ENCODE results near the gene SLC34A3.

Gene SLC34A3

DNA sequence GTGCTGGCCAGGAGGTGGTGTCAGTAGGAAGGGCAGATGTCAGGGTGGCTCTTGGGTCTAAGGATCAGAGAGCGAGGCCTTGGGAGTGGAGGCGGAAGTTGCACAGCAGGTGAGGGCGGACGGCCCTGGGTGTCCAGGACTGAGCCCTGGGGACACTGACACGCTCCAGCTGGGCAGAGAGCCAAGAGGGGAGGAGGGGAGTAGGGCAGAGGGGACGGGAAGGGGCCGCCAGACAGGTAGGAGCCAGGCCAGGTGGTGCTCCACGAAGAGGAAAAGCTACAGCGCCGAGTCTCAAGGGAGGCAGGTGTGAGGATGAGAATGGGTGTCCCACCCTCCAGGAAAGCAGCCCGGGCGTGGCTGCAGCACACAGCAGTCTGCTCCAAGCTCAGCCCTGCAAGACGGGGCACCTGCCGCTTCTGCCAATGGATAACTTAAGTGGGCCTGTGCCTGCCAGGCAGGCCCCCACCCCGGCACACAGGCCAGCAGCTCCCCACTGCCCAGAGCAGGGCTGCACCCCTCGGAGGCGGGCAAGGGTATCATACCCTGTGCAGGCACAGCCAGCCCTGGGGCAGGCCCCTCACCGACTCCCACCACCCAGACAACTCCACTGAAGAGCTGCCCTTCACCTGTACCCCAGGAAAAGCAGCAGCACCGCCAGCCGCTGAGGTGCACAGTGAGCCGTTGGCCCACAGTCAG is 35.0 kb upstream of the SLC34A3 start:
- DNase-seq (ENCODE audit: low spot score): no peak

GRCh38 chr9:137198051-137198901 is 32.4 kb upstream of the SLC34A3 start:
- no peak for DNase-seq (ENCODE audit: low spot score)

DNA sequence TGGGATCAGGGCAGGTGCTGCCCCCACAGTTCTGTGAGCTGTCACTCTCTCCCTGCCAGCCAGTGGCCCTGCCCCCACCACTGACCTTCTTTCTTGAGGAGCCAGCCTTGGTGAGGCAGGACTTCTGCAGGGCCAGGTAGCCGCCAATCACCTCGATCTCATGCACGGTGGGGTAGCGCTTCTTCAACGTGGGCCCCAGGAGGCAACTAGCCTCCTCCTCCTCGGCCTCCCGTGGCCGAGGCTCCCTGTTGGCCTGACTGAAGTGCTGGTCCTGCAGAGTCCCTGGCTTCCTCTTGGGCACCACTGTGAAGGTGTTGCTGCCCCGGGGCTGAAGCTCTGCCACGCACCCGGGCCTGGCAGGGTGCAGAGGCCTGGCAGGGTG is 31.8 kb upstream of the SLC34A3 start:
- DNase-seq (ENCODE audit: low spot score): no peak

- no peak for DNase-seq (ENCODE audit: low spot score)
Observed at GRCh38 chr9:137199411-137200121, 31.1 kb upstream of the SLC34A3 start.

- peak; percentile 100 for DNase-seq (ENCODE audit: low spot score)
Observed at GRCh38 chr9:137200311-137201204, 30.1 kb upstream of the SLC34A3 start, which contains the start of gene TPRN. TSS of gene TPRN (minus strand) at chr9:137200741. CDS start at chr9:137200711, 30 bp downstream.

GRCh38 chr9:137201205-137201868 is 29.4 kb upstream of the SLC34A3 start:
- DNase-seq (ENCODE audit: low spot score): no peak

DNA sequence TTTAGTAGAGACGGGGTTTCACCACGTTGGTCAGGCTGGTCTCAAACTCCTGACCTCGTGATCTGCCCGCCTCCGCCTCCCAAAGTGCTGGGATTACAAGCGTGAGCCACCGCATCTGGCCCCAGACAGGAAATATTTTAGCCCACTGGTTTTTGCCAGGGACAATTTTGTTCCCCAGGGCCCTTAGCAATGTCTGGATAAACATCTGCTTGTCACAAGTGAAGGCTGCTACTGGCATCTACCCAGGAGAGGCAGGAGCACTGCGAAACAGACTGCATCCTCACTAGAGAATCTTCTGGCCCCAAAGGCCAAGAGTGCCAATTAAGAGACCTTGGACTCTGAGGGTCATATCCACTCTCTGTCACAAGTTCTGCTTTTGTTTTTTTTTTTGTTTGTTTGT is 27.7 kb upstream of the SLC34A3 start:
- no peak for DNase-seq (ENCODE audit: low spot score)

DNA sequence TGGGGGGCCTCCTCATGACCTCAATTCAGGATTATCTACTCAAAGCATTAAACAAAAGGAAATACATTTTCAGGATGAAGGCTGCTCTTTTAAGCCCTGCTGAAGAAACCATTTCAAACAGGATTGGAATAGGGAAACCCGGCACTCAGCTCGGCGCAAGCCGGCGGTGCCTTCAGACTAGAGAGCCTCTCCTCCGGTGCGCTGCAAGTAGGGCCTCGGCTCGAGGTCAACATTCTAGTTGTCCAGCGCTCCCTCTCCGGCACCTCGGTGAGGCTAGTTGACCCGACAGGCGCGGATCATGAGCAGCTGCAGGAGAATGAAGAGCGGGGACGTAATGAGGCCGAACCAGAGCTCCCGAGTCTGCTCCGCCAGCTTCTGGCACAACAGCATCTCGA is 26.0 kb upstream of the SLC34A3 start:
- DNase-seq (ENCODE audit: low spot score): no peak

DNA sequence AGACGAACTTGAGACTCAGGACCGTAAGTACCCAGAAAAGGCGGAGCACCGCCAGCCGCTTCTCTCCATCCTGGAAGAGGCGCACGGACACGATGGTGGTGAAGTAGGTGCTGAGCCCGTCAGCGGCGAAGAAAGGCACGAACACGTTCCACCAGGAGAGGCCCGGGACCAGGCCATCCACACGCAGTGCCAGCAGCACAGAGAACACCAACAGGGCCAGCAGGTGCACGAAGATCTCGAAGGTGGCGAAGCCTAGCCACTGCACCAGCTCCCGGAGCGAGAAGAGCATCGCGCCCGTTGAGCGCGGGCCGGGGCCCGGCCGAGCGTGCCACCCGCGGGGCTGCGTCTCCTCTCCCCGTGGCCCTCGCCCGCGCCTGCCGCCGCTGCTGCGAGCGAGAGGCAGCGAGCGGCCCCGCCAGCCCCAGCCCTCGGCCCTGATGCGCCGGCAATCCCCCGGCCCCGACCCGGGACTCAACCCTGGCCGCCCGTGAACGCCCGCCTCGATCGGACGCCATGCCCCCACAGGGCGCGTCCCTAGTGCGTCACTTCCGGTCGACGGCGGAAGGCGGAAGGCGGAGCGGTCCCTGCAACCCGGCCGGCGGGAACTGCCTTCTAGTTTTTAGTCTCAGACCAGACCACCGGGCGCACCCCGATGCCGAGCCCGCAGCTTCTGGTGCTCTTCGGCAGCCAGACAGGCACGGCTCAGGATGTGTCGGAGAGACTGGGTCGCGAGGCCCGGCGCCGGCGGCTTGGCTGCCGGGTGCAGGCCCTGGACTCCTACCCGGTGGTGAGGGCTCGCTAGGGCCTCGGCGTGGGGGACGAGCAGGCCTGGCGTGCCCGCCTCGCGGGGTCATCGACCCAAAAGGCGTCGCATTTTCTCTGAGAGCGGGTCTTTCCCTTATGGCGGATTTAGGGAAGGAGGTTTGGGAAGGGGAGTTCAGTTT is 25.3 kb upstream of the SLC34A3 start, which contains the start of the genes NDOR1 and TMEM203:
Gene NDOR1, plus strand, starts transcription at position 575 of the 944 bp plus-strand sequence. Its CDS starts 78 bp downstream, at position 653.
Gene TMEM203, minus strand, starts transcription at position 523 of the 944 bp plus-strand sequence. Its CDS starts 234 bp downstream, at position 289.
- peak; percentile 99 for DNase-seq (ENCODE audit: low spot score)

DNA sequence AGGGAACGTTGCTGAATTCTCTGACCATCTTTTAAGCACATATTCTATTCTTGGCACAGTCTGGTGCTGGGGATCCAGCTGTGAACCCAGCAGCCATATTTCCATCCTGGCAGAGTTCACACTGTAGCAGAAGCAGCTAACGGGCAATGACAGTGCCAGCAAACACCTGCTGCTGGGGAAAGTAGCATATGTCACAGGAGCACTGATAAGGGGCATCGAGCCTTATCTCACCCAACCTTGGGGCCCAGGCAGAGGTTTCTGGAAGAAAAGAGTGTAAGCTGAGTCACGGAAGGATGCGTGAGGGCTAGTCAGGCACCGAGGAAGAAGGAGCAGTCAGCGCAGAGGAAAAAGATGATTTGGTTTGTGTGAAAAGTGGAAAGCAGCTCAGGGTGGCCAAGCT is 24.1 kb upstream of the SLC34A3 start:
- DNase-seq (ENCODE audit: low spot score): no peak

GRCh38 chr9:137211532-137211931 is 19.2 kb upstream of the SLC34A3 start:
- no peak for DNase-seq (ENCODE audit: low spot score)

GRCh38 chr9:137212520-137212919 is 18.2 kb upstream of the SLC34A3 start:
- no peak for DNase-seq (ENCODE audit: low spot score)

GRCh38 chr9:137213160-137214060 is 17.3 kb upstream of the SLC34A3 start:
- peak; percentile 57 for DNase-seq (ENCODE audit: low spot score)

GRCh38 chr9:137214620-137215019 is 16.1 kb upstream of the SLC34A3 start:
- no peak for DNase-seq (ENCODE audit: low spot score)

- DNase-seq (ENCODE audit: low spot score): no peak
Observed at GRCh38 chr9:137215196-137215986, 15.3 kb upstream of the SLC34A3 start.

DNA sequence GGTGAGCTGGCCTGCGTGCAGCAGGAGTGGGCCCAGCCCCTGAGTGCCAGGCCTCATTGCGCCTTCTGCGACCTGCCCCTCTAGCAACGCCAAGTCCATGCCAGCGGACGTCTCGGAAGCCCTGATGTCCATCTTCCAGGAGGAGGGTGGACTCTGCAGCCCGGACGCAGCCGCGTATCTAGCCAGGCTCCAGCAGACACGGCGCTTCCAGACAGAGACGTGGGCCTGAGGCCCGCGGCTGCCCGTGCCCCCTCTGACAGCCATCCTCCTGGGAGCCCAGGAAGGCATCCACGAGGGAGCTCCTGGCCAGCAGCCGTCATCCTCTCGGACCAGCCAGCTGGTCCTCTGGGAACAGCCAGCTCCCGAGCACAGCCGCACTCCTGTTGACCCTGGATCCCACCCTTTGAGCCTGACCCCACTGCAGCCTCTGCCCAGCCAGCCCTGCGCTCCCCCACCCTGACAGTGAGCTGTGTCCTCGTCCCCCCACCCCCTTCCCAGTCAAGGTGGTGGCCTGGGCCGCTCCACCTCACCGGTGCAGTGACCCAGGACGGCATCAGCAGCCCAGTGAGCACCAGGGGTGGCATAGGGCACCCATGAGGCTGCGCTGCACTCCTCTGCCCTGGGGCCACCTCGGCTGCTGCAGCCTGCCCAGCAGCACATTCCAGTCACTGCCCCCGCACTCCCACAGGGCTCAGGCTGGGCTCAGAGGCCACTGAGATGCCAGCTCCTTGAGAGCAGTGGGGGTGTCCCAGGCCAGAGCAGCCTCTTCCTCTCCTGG is 14.3 kb upstream of the SLC34A3 start:
- DNase-seq (ENCODE audit: low spot score): no peak

Data from iPS-NIHi11 (cell line).